Adrenal gland (tissue), 12 donors: ENCODE measurements around the gene JUP. TPM values are rescaled to one million over a fixed set of nuclear protein-coding genes. Genes with fewer than 3 reads are reported as not detected.

Experiments used
- DNase-seq, 7 donors: peaks; one replicate each; pipeline ENCODE4 v3.0.0-alpha.2; 2019 to 2020
- H3K27ac ChIP-seq, 5 donors: fragments of 200-600 bp; sonication (generic) in 4 of 5; 1 replicate in 3 of 5; 2 replicates in 2 of 5; pipeline versions ENCODE4 v1.5.1 to v1.8.0; 2016 to 2020; ENCODE audit warnings: mild to moderate bottlenecking in 1 of 5
- H3K27me3 ChIP-seq: fragments of 200-600 bp; 2 replicates; pipeline ENCODE4 v1.8.0; 2021
- H3K36me3 ChIP-seq, 2 donors: fragments of 200-600 bp; replicated peaks in 1 of 2; 1 replicate in 1 of 2; 2 replicates in 1 of 2; pipeline versions ENCODE4 v1.5.1 to v1.8.0; 2018 to 2022
- H3K4me1 ChIP-seq, 2 donors: fragments of 200-600 bp; replicated peaks in 1 of 2; 1 replicate in 1 of 2; 2 replicates in 1 of 2; pipeline versions ENCODE4 v1.5.1 to v1.8.0; 2018 to 2021
- H3K4me3 ChIP-seq, 4 donors: fragments of 200-600 bp; sonication (generic) in 3 of 4; one replicate each; pipeline ENCODE4 v1.5.1; 2016 to 2018
- H3K9me3 ChIP-seq, 3 donors: fragments of 200-600 bp; sonication (generic) in 1 of 3; replicated peaks in 1 of 3; 1 replicate in 2 of 3; 2 replicates in 1 of 3; pipeline versions ENCODE4 v1.5.1 to v1.8.0; 2016 to 2021
- CTCF ChIP-seq, 6 experiments: fragments of 450-650 bp in 4 of 6; fragments of 200-600 bp in 2 of 6; sonication (generic) in 1 of 6; IDR thresholded peaks; 1 replicate in 5 of 6; 2 replicates in 1 of 6; pipeline versions ENCODE4 v1.5.1 to v1.8.0; 2016 to 2021; ENCODE audit warnings: antibody characterized with exemption in 6 of 6, mild to moderate bottlenecking in 2 of 6, moderate library complexity in 1 of 6
- POLR2A ChIP-seq, 2 donors: fragments of 450-650 bp; IDR thresholded peaks; one replicate each; pipeline ENCODE4 v1.6.1; 2017; ENCODE audit warnings: antibody characterized with exemption in 2 of 2, mild to moderate bottlenecking in 2 of 2, moderate library complexity in 1 of 2
- WGBS, 4 donors: extraction: QIAGEN DNeasy Blood & Tissue Kit in 2 of 4; methylation state at CpG; one replicate each; pipeline versions ENCODE4 v1.1.5 to v1.1.7; 2013 to 2017; 5-methylcytosine and 5-hydroxymethylcytosine counted together
- intact Hi-C, 2 donors: fragments of 100-400 bp; cut with DNase I; formaldehyde crosslinking; loops; one replicate each; pipeline versions ENCODE4 v1.14.1 to v1.15.0; 2022 to 2023
- polyA plus RNA-seq, 3 donors: library from polyadenylated mRNA; stranded (reverse); fragments of 200-250 nt in 2 of 3; fragments of 350-450 nt in 1 of 3; fragmentation: Illumina TruSeq in 1 of 3; extraction: RNeasy Lipid Tissue Mini Kit (QIAGEN cat#74804) in 1 of 3; gene quantifications; one replicate each; pipeline ENCODE4 v1.2.3, GENCODE V29; 2013 to 2014
- total RNA-seq, 9 donors: library from RNA; depleted of rRNA in 4 of 9; stranded (reverse); fragments of >200 nt in 4 of 9; fragments of 120-200 nt in 1 of 9; fragmentation: NEBNext Ultra II Directional in 1 of 9; extraction: Animal tissue kit (Norgen Biotek cat#: 25700) in 1 of 9; gene quantifications; one replicate each; pipeline versions ENCODE4 v1.1.0 to v1.2.4, GENCODE V29; 2013 to 2023
- donor health status: healthy with polysubstance abuse.
- donor health status: Bipolar disorder and iron deficiency.
- donor health status: DM: yes; HTN: yes; CAD: no.
- donor health status: DM: no; HTN: no; CAD: no.
- donor health status: DM: no; HTN: no; CAD: no.
- donor health status: DM: yes; HTN: yes; CAD: no.

The JUP gene
- total and polyA plus RNA-seq, 12 donors: 4.9 to 81.3 (median 29.6) TPM

GRCh38 chr17:41799366-41799765, 12.9 kb upstream of the JUP start:
- intact Hi-C loops: no loop called here
- no peaks in the 10 kb centered on the region for H3K9me3 ChIP-seq
- WGBS, 4 donors: 78 to 93% (median 88%) methylated on average over 8 of the region's 8 CpGs
- H3K4me3 ChIP-seq: no peak overlapping the region
- H3K27ac ChIP-seq: no peak overlapping the region
- TF ChIP-seq POLR2A (IDR thresholded peaks at IDR 0.05) (no peak), CTCF (IDR thresholded peaks at IDR 0.05) (no peak)
- H3K27me3 ChIP-seq: no peaks in the 10 kb centered on the region
- peaks cover 0 to 9% of the 10 kb centered on the region in 2 donors for H3K4me1 ChIP-seq
- DNase-seq: no peak
- no peaks in the 10 kb centered on the region for H3K36me3 ChIP-seq

GRCh38 chr17:41797377-41797776, 10.9 kb upstream of the JUP start:
- WGBS, 4 donors: 89 to 93% (median 90%) methylated on average over 3 of the region's 3 CpGs
- DNase-seq: no peak
- Histone ChIP-seq H3K27me3 (no peaks in the 10 kb centered on the region), H3K4me3 (no peak overlapping the region), H3K36me3 (no peaks in the 10 kb centered on the region), H3K4me1 (peaks cover 0 to 23% of the 10 kb centered on the region in 2 donors), H3K27ac (no peak overlapping the region), H3K9me3 (no peaks in the 10 kb centered on the region)
- TF ChIP-seq CTCF (IDR thresholded peaks at IDR 0.05) (no peak), POLR2A (IDR thresholded peaks at IDR 0.05) (no peak)
- intact Hi-C loops: no loop called here

GRCh38 chr17:41796121-41796895, 9.8 kb upstream of the JUP start:
- Histone ChIP-seq H3K4me1 (peaks cover 0 to 23% of the 10 kb centered on the region in 2 donors), H3K9me3 (no peaks in the 10 kb centered on the region), H3K36me3 (no peaks in the 10 kb centered on the region), H3K27me3 (no peaks in the 10 kb centered on the region), H3K4me3 (no peak overlapping the region), H3K27ac (no peak overlapping the region)
- DNase-seq: no peak
- intact Hi-C loops: no loop called here
- no peak for TF ChIP-seq CTCF (IDR thresholded peaks at IDR 0.05)
- TF ChIP-seq POLR2A (IDR thresholded peaks at IDR 0.05): no peak
- 80 to 93% (median 91%) methylated on average over 9 to 10 of the region's 10 CpGs for WGBS, 4 donors

GRCh38 chr17:41794540-41794975, 8.0 kb upstream of the JUP start:
- TF ChIP-seq CTCF (IDR thresholded peaks at IDR 0.05): no peak
- no peak for TF ChIP-seq POLR2A (IDR thresholded peaks at IDR 0.05)
- H3K4me1 ChIP-seq: peaks cover 0 to 15% of the 10 kb centered on the region in 2 donors
- intact Hi-C loops: no loop called here
- peak overlapping the region in 1 of 5 donors; percentile 52 for H3K27ac ChIP-seq
- no peak overlapping the region for H3K4me3 ChIP-seq
- 80 to 92% (median 88%) methylated on average over 5 of the region's 5 CpGs for WGBS, 4 donors
- H3K27me3 ChIP-seq: no peaks in the 10 kb centered on the region
- no peaks in the 10 kb centered on the region for H3K36me3 ChIP-seq
- no peak for DNase-seq
- H3K9me3 ChIP-seq: no peaks in the 10 kb centered on the region
